ENCODE results near the gene PDIA4. TPM values are rescaled to one million over a fixed set of nuclear protein-coding genes. Genes with fewer than 3 reads are reported as not detected.

PDIA4 gene
- total and polyA plus RNA-seq, 2 of the 8 experiments (the other 6 are each of a cell fraction or from before 2014, with no cell fraction given): 119 to 303 TPM

GRCh38 chr7:148987010-148987750 lies 41.1 kb downstream of the PDIA4 start (continued):
- TF ChIP-seq RNF2 (IDR thresholded peaks at IDR 0.05; ENCODE audit: borderline replicate concordance, low read depth, low read length, missing control alignments, poor library complexity, severe bottlenecking) (no peak), KDM4A (IDR thresholded peaks at IDR 0.05; ENCODE audit: low read depth, low read length, severe bottlenecking) (peak; percentile 77), TCF12 (IDR thresholded peaks at IDR 0.05; ENCODE audit: low read depth, low read length) (no peak), CEBPB (IDR thresholded peaks at IDR 0.05; ENCODE audit: low read depth, low read length) (peak; percentile 75), CBX5 (IDR thresholded peaks at IDR 0.05; ENCODE audit: low read depth, low read length) (no peak), YY1 (IDR thresholded peaks at IDR 0.05; ENCODE audit: low read depth, low read length) (no peak; the same call in 1 of the 2 replicates), CHD1 (IDR thresholded peaks at IDR 0.05; ENCODE audit: low read depth, low read length) (no peak), SIX5 (IDR thresholded peaks at IDR 0.05; ENCODE audit: low read depth, low read length) (no peak), ZNF274 (IDR thresholded peaks at IDR 0.05; ENCODE audit: borderline replicate concordance, extremely low read depth, low read length) (no peak), SUZ12 (IDR thresholded peaks at IDR 0.05; ENCODE audit: low read length) (no peak), USF2 (IDR thresholded peaks at IDR 0.05; ENCODE audit: low read length) (no peak), EZH2 (IDR thresholded peaks at IDR 0.05; ENCODE audit: low read depth, low read length, severe bottlenecking) (no peak), POLR2AphosphoS5 (IDR thresholded peaks at IDR 0.05; ENCODE audit: low read depth, low read length) (peak; percentile 41; the same call in 1 of the 2 replicates), NANOG (IDR thresholded peaks at IDR 0.05; ENCODE audit: insufficient read depth, low read depth, low read length, poor library complexity, severe bottlenecking) (no peak), BCL11A (IDR thresholded peaks at IDR 0.05; ENCODE audit: low read depth in 2 of 2, low read length in 2 of 2) (no peak), RAD21 (IDR thresholded peaks at IDR 0.05 in 1 of 2, conservative IDR thresholded peaks at IDR 0.05 in 1 of 2; ENCODE audit: low read depth in 2 of 2, low read length in 2 of 2) (no peak), TAF7 (optimal IDR thresholded peaks at IDR 0.05; ENCODE audit: borderline replicate concordance, low read depth, low read length) (peak; percentile 30), JUN (IDR thresholded peaks at IDR 0.05; ENCODE audit: low read depth, low read length) (no peak), GTF2F1 (IDR thresholded peaks at IDR 0.05; ENCODE audit: borderline replicate concordance, low read depth, low read length) (0 out of 2 replicates have a peak, but pooled peaks have one; percentile 33), HDAC2 (IDR thresholded peaks at IDR 0.05; ENCODE audit: borderline replicate concordance in 1 of 2, low read depth in 2 of 2, low read length in 2 of 2) (no peak)
- TF ChIP-seq, protein P1, sequence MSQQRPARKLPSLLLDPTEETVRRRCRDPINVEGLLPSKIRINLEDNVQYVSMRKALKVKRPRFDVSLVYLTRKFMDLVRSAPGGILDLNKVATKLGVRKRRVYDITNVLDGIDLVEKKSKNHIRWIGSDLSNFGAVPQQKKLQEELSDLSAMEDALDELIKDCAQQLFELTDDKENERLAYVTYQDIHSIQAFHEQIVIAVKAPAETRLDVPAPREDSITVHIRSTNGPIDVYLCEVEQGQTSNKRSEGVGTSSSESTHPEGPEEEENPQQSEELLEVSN (IDR thresholded peaks at IDR 0.05): no peak
